Kidney (tissue), 14 donors: ENCODE results near the gene NUDT17. TPM values are rescaled to one million over a fixed set of nuclear protein-coding genes. Genes with fewer than 3 reads are reported as not detected.

Experiments used
- DNase-seq, 5 donors: peaks; one replicate each; pipeline ENCODE4 v3.0.0-alpha.2; 2013 to 2020
- FAIRE-seq: peaks from 2 replicates; lab custom pipeline; 2012; peaks lifted over from hg19 to GRCh38; lab: Jason Lieb, UNC
- H3K27ac ChIP-seq, 2 donors: one replicate each; pipeline ENCODE4 v1.7.0; 2013; ENCODE audit warnings: low read depth in 2 of 2, low read length in 2 of 2, inconsistent platforms in 1 of 2
- H3K27me3 ChIP-seq: one replicate; pipeline ENCODE4 v1.7.1; 2013; ENCODE audit warnings: low read length, inconsistent platforms; ENCODE audit not compliant: control insufficient read depth, insufficient read depth
- H3K36me3 ChIP-seq, 3 donors: one replicate each; pipeline versions ENCODE4 v1.7.0 to v1.7.1; 2013; ENCODE audit warnings: low read length in 3 of 3, control low read depth in 1 of 3, inconsistent platforms in 1 of 3; ENCODE audit not compliant: insufficient read depth in 3 of 3, control insufficient read depth in 2 of 3
- H3K4me1 ChIP-seq, 3 donors: one replicate each; pipeline versions ENCODE4 v1.7.0 to v1.7.1; 2013; ENCODE audit warnings: low read length in 3 of 3, inconsistent platforms in 1 of 3, low read depth in 1 of 3; ENCODE audit not compliant: control insufficient read depth in 2 of 3, insufficient read depth in 2 of 3
- H3K4me3 ChIP-seq, 3 donors: one replicate each; pipeline versions ENCODE4 v1.7.0 to v1.8.1; 2013; ENCODE audit warnings: low read length in 3 of 3, control low read depth in 1 of 3, inconsistent platforms in 1 of 3
- H3K9ac ChIP-seq, 3 donors: one replicate each; pipeline versions ENCODE4 v1.7.0 to v1.7.1; 2013; ENCODE audit warnings: low read length in 3 of 3, control low read depth in 1 of 3, inconsistent platforms in 1 of 3
- H3K9me3 ChIP-seq, 3 donors: one replicate each; pipeline versions ENCODE4 v1.7.0 to v1.7.1; 2013; ENCODE audit warnings: low read length in 3 of 3, control low read depth in 1 of 3, inconsistent platforms in 1 of 3; ENCODE audit not compliant: control insufficient read depth in 2 of 3, insufficient read depth in 1 of 3
- intact Hi-C: fragments of 100-400 bp; cut with DNase I; formaldehyde crosslinking; loops from one replicate; pipeline ENCODE4 v1.11.1; 2022
- microRNA-seq: library from miRNA; unstranded; fragments of <30 nt; microRNA quantifications from one replicate; pipeline ENCODE4 v1.2.0, GENCODE V29; 2020
- polyA plus RNA-seq: library from polyadenylated mRNA; stranded (reverse); fragments of 350-450 nt; fragmentation: Illumina TruSeq; extraction: RNeasy Lipid Tissue Mini Kit (QIAGEN cat#74804); gene quantifications from one replicate; pipeline ENCODE4 v1.2.3, GENCODE V29; 2014; ENCODE audit warnings: low read depth, low replicate concordance; ENCODE audit not compliant: insufficient read depth
- total RNA-seq: library from RNA; stranded (reverse); fragmentation: NEBNext Ultra II Directional; extraction: Animal tissue kit (Norgen Biotek cat#: 25700); gene quantifications from one replicate; pipeline ENCODE4 v1.2.1, GENCODE V29; 2021
- TF ChIP-seq, protein P1 (sequence below): IDR thresholded peaks from 3 replicates; pipeline ENCODE4 v1.5.1; 2012; ENCODE audit warnings: mild to moderate bottlenecking, moderate library complexity, borderline replicate concordance; ENCODE audit not compliant: insufficient read depth; ENCODE audit errors: extremely low read depth
- donor health status: control.
- donor health status: control.
- donor health status: control.
- donor health status: control.
- donor health status: control.
- donor health status: DM: yes; HTN: yes; CAD: no.
- donor health status: Normal renal cell carcinoma (clear cell type).

The NUDT17 gene
- total and polyA plus RNA-seq, 2 donors from 2014 or later, result 3.8 to 5.5 TPM

DNA sequence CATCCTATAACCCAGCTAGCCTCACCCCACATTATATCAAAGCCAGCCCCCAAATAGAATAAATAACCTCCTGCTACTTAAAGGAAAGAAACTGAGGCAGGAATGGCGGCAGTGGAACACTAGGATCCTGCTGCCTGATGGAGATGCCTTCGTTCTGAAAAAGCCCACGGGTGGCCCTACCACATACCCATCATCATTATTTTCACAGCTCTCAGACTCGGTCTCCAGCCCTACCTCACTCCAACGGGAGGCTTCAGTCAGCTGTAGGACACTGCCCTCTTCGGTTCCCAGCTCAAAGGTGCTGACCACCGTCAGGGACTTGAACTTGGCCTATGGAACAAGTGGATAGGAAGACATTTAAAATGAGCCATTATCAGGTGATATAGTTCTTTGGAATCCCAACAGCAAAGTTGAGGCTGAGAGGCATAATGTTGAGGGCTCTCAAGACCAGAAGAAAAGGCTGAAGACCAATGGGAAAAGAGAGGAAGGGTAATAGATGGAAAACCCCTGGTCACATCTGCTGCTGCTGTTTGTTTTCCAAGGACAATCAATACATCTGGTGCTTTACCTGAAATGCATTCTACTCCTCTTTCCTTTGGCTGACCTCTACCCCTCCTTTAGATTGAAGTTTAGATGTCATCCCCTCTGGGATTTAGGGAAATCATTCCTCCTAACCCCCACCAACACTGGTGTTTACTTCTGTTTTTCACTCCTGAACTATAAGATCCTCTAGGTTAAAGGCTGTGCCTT lies 48.1 kb downstream of the NUDT17 start:
- TF ChIP-seq, protein P1, sequence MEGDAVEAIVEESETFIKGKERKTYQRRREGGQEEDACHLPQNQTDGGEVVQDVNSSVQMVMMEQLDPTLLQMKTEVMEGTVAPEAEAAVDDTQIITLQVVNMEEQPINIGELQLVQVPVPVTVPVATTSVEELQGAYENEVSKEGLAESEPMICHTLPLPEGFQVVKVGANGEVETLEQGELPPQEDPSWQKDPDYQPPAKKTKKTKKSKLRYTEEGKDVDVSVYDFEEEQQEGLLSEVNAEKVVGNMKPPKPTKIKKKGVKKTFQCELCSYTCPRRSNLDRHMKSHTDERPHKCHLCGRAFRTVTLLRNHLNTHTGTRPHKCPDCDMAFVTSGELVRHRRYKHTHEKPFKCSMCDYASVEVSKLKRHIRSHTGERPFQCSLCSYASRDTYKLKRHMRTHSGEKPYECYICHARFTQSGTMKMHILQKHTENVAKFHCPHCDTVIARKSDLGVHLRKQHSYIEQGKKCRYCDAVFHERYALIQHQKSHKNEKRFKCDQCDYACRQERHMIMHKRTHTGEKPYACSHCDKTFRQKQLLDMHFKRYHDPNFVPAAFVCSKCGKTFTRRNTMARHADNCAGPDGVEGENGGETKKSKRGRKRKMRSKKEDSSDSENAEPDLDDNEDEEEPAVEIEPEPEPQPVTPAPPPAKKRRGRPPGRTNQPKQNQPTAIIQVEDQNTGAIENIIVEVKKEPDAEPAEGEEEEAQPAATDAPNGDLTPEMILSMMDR, result no peak
- H3K4me1 ChIP-seq, result peaks cover 0 to 12% (median 6%) of the 10 kb centered on the region in 3 donors
- H3K27ac ChIP-seq, result peak overlapping the region in 1 of 2 donors; percentile 89
- intact Hi-C loops, result no loop called here
- no peak overlapping the region for H3K4me3 ChIP-seq
- H3K27me3 ChIP-seq, result no peaks in the 10 kb centered on the region
- H3K36me3 ChIP-seq, result no peaks in the 10 kb centered on the region
- H3K9ac ChIP-seq, result no peak overlapping the region
- FAIRE-seq (no peak), DNase-seq (no peak)
- no peaks in the 10 kb centered on the region for H3K9me3 ChIP-seq

DNA sequence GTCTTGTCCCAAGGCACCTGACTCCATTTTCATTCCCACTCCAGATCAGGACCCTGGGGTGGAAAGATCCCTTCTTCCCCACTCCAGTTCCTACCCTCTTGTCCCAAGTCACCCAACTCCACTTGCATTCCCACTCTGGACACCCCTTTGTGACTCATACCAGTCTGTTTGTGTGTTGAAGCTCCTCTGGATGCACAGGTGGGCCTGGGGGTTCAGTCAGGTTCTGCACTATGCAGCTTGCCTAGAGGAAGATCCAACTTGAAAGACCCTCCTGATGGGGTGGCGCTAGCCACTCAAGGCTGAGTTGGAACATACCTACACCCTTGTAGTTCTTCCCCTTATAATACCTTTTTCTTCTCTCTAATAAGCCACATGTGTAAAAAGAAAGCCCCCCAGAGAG lies 50.0 kb downstream of the NUDT17 start:
- TF ChIP-seq, protein P1, result no peak
- Histone ChIP-seq H3K27ac (no peak overlapping the region), H3K9ac (no peak overlapping the region), H3K4me3 (no peak overlapping the region), H3K4me1 (peaks cover 0 to 12% (median 6%) of the 10 kb centered on the region in 3 donors), H3K36me3 (no peaks in the 10 kb centered on the region), H3K9me3 (no peaks in the 10 kb centered on the region), H3K27me3 (no peaks in the 10 kb centered on the region)
- DNase-seq, result no peak
- intact Hi-C loops, result no loop called here
- no peak for FAIRE-seq

DNA sequence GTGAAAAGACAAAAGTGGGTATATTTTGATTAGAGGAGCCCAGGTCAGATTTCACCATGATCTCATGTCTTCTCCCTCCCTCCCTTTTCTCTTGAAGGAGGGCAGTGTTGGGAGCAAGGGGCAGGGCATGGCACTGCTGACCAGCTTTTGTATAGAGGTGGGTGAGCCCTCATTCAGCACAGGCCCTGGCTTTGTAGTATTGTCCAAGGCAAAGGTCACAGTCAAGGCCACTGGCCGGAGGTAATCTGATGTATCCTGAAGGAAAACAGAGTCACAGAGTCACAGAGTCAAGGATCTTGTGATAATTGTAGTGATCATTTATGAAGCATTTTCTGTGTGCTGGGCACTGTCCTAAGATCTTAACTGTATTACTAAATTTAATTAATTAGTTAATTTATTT lies 52.5 kb downstream of the NUDT17 start:
- no peaks in the 10 kb centered on the region for H3K36me3 ChIP-seq
- no peak overlapping the region for H3K9ac ChIP-seq
- no peaks in the 10 kb centered on the region for H3K27me3 ChIP-seq
- FAIRE-seq (no peak), DNase-seq (no peak)
- TF ChIP-seq, protein P1, result no peak
- intact Hi-C loops, result no loop called here
- H3K9me3 ChIP-seq, result no peaks in the 10 kb centered on the region
- no peak overlapping the region for H3K4me3 ChIP-seq
- no peak overlapping the region for H3K27ac ChIP-seq
- H3K4me1 ChIP-seq, result no peaks in the 10 kb centered on the region

Small RNAs within 50 kb of the gene (microRNA-seq; reads per million reads assigned to microRNA genes)
- gene MIR6736, result not detected

Other genes with a start within 250 kb of the NUDT17 start
- 18.2 TPM for gene GPR89A, start 237.6 kb upstream of the NUDT17 start, total RNA-seq
- 21.0 TPM for gene GPR89A, start 237.6 kb upstream of the NUDT17 start, polyA plus RNA-seq
- 152 TPM for gene PDZK1, start 138.3 kb upstream of the NUDT17 start, total RNA-seq
- gene PDZK1, start 138.3 kb upstream of the NUDT17 start, polyA plus RNA-seq, result 659 TPM
- 0.60 TPM for gene CD160, start 126.1 kb upstream of the NUDT17 start, total RNA-seq
- gene CD160, start 126.1 kb upstream of the NUDT17 start, polyA plus RNA-seq, result not detected
- 18.0 TPM for gene RNF115, start 21.5 kb upstream of the NUDT17 start, total RNA-seq
- gene RNF115, start 21.5 kb upstream of the NUDT17 start, polyA plus RNA-seq, result 12.3 TPM
- 30.0 TPM for gene POLR3C, start 21.4 kb upstream of the NUDT17 start, total RNA-seq
- 16.1 TPM for gene POLR3C, start 21.4 kb upstream of the NUDT17 start, polyA plus RNA-seq
- gene PIAS3, start 13.5 kb downstream of the NUDT17 start, total RNA-seq, result 36.9 TPM
- gene PIAS3, start 13.5 kb downstream of the NUDT17 start, polyA plus RNA-seq, result 12.5 TPM
- 1.2 TPM for gene ANKRD35, start 40.2 kb downstream of the NUDT17 start, total RNA-seq
- 0.71 TPM for gene ANKRD35, start 40.2 kb downstream of the NUDT17 start, polyA plus RNA-seq
- gene ITGA10, start 64.4 kb downstream of the NUDT17 start, total RNA-seq, result 11.0 TPM
- gene ITGA10, start 64.4 kb downstream of the NUDT17 start, polyA plus RNA-seq, result 0.54 TPM
- 35.7 TPM for gene PEX11B, start 73.1 kb downstream of the NUDT17 start, total RNA-seq
- 50.5 TPM for gene PEX11B, start 73.1 kb downstream of the NUDT17 start, polyA plus RNA-seq
- 131 TPM for gene RBM8A, start 81.9 kb downstream of the NUDT17 start, total RNA-seq
- 105 TPM for gene RBM8A, start 81.9 kb downstream of the NUDT17 start, polyA plus RNA-seq
- 27.8 TPM for gene LIX1L, start 112.4 kb downstream of the NUDT17 start, total RNA-seq
- gene LIX1L, start 112.4 kb downstream of the NUDT17 start, polyA plus RNA-seq, result 10.0 TPM
- gene ANKRD34A, start 118.9 kb downstream of the NUDT17 start, total RNA-seq, result 0.76 TPM
- 0.37 TPM for gene ANKRD34A, start 118.9 kb downstream of the NUDT17 start, polyA plus RNA-seq
- 19.0 TPM for gene POLR3GL, start 119.1 kb downstream of the NUDT17 start, total RNA-seq
- gene POLR3GL, start 119.1 kb downstream of the NUDT17 start, polyA plus RNA-seq, result 45.6 TPM
- gene TXNIP, start 150.9 kb downstream of the NUDT17 start, total RNA-seq, result 1,197 TPM
- gene TXNIP, start 150.9 kb downstream of the NUDT17 start, polyA plus RNA-seq, result 356 TPM
- not detected for gene HJV, start 176.1 kb downstream of the NUDT17 start, total RNA-seq
- gene HJV, start 176.1 kb downstream of the NUDT17 start, polyA plus RNA-seq, result 1.3 TPM